HG03039 (cell line): Measurements from ENCODE around the gene OTOA.
A peak's percentile ranks its signal among the peaks of the same experiment; 100 is the strongest.
"Not testable (repeated sequence)": the region's sequence is repeated elsewhere in the genome, so short reads cannot be mapped to it uniquely, and the experiment has no call there.

Experiments used
- ATAC-seq: cut with Tn5 transposase; IDR thresholded peaks from one replicate; pipeline ENCODE4 v1.9.1; 2021; ENCODE audit warnings: mild to moderate bottlenecking, moderate library complexity; ENCODE audit not compliant: unreplicated experiment

The OTOA gene

GRCh38 chr16:21639493-21639892 lies 24.3 kb upstream of the OTOA start:
- ATAC-seq, result no peak

- no peak for ATAC-seq
Observed at GRCh38 chr16:21641916-21642315, 21.9 kb upstream of the OTOA start.

GRCh38 chr16:21642861-21643260 lies 20.9 kb upstream of the OTOA start:
- no peak for ATAC-seq

GRCh38 chr16:21643785-21644184 lies 20.0 kb upstream of the OTOA start:
- no peak for ATAC-seq

- ATAC-seq, result no peak
Observed at GRCh38 chr16:21644674-21645073, 19.1 kb upstream of the OTOA start.

GRCh38 chr16:21645261-21645721 lies 18.5 kb upstream of the OTOA start:
- no peak for ATAC-seq

DNA sequence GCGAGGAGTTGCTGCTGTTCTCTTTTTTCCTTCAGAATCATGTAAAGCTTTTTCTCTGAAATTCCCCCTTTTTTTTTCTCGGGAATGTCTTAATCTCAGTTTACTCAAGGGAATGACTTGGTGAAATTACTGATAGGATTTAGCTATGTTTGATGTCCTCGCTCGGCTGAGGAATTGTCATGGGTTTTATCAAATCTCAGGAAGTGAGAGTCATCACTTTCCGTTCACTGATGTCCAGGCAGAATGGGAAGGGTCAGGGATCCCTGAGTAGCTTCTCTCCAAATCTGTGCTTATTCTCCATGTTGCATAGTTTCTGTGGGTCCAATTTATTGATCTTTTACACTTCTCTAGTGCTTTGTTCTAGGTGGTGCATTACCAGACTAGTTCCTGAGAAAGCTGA lies 17.7 kb upstream of the OTOA start:
- ATAC-seq, result no peak

DNA sequence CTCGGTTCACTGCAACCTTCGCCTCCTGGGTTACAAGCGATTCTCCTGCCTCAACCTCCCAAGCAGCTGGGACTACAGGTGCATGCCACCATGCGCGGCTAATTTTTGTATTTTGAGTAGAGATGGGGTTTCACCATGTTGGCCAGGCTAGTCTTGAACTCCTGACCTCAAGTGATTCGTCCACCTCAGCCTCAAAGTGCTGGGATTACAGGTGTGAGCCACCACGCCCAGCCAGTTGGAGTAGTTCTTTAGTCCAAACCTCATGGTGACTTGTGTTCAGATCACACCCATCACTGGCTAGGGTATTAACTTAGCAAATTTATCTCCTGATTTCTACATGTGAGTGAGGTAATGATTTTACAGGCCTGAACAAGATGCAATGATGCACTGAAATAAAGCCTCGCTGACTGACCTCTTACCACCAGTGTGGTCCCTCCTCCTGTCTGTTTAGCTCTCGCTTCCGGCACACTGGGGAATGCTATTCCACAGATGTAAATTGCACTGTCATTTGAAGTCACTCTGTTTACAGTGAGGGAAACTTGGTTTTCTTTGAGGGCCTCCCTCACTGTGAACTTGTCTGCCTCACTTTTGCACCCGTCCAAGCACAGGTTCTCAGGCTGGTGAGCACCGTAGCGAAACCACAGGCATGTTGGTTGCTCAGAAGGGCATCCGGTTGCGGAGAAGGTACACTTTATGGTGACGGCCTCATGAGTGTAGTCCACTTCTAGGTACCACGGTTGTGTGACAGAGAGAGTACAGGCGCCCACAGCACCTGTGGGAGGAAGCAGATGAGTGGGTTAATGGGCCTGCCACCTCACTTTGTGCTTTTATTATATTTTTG lies 16.8 kb upstream of the OTOA start:
- peak; percentile 72 for ATAC-seq

- ATAC-seq, result no peak
Observed at GRCh38 chr16:21647562-21648164, 16.1 kb upstream of the OTOA start.

DNA sequence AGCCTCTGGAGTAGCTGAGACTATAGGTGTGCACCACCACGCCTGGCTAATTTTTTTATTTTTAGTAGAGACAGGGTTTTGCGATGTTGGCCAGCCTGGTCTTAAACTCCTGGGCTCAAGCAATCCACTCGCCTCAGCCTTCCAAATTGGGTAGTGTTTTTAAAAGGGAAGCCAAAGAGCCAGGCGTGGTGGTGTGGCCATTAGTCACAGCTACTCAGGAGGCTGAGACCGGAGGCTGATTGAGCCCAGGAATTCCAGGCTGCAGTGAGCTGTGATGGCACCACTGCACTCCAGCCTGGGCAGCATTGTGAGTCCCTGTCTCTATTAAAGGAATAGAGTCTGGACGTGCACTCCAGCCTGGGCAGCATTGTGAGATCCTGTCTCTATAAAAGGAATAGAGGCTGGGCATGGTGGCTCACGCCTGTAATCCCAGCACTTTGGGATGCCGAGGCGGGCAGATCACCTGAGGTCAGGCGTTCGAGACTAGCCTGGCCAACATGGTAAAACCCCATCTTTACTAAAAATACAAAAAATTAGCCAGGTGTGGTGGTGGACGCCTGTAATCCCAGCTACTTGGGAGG lies 13.9 kb upstream of the OTOA start:
- not testable (repeated sequence) for ATAC-seq

GRCh38 chr16:21650521-21650920 lies 13.2 kb upstream of the OTOA start:
- no peak for ATAC-seq

- ATAC-seq, result no peak
Observed at GRCh38 chr16:21651515-21651914, 12.3 kb upstream of the OTOA start.

DNA sequence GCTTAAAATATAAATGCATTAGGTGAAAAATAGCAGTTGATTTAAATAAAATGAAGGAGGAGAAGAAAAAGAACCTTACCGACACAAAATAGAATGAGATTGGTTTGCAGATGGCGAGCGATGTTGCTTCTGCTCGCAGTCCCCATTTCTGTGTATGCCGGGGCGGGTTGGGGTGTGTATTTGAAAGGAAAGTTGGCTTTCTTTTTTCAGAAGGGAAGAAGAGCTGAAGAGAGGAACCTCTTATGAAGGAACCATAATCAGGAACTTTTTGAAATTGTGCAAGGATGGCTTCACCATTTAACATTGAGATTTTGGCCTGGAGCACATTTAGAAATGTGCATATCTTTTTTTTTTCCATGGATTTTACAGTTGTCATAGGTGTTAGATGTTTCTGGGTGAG lies 11.3 kb upstream of the OTOA start, which contains the start of gene IGSF6:
TSS of gene IGSF6 (minus strand) at position 156 of the 400 bp plus-strand sequence. CDS start at position 146, 10 bp downstream.
- no peak for ATAC-seq

GRCh38 chr16:21653571-21653970 lies 10.2 kb upstream of the OTOA start:
- no peak for ATAC-seq

- ATAC-seq, result no peak
Observed at GRCh38 chr16:21654466-21654865, 9.3 kb upstream of the OTOA start.

- no peak for ATAC-seq
Observed at GRCh38 chr16:21654881-21655280, 8.9 kb upstream of the OTOA start.

DNA sequence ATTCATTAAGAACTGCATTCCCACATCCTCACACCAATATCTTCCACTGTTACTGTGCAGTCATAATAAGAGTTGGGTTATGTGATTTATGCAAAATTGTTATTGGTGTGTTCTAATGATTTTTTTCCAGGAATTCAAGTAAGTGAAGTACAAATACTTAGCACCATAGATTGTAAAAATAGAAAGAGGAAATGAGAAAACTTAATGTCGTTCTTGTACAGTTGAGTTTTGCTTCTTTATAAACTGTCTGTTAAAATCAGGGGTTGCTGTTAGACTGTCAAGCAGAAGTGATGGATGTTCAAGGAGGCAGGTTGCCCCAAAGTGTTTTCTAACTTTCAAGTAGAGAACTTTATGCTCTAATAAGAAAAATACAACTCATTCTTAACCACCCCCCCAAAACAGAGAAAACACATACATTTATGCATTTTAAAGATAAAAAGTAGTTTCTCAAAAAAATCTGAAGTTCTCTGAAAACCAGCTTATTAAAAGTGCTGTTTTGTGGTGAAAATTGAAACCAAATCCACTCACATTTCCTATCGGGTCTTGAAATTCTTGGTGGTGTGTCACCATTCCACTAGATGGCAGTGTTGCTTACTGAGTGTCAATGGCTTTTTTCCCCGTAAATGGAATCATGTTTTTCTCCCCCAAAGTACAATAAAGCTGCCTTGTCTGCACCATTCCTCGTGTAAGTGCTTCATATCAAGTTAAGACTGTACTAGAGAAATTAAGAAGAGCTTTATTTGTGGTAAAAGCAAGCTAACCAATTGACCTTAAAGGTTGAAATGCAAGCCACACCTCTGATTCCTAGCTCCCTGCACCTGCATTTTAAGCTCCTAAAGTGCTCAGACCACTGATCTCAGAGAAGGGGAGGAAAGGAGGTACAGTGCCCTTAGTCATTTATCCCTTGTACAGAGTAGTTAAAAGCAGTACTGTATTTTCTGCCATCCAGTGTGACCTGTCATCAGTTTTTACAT lies 6.7 kb upstream of the OTOA start:
- no peak for ATAC-seq

GRCh38 chr16:21659124-21659523 lies 4.6 kb upstream of the OTOA start:
- ATAC-seq, result no peak

- no peak for ATAC-seq
Observed at GRCh38 chr16:21664801-21665492, 1.2 kb downstream of the OTOA start.

DNA sequence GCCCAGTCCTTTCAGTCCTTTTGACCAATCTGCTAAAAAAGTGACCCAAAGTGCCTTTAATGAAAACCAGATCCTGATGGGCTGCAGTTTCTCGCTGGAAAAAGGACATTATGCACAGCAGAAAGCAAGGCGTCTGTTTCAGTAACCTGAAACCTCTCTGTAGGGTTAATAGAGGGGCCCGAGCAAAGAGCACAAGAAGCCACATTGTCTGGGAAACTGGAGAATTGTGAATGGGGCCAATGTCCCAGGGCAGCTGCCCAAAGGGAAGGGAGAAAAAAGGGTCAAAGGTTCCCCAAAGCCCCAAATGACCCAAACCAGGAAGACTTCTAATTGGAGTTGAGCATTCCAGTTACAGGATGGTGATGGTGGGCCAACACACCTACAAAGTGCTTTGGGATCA lies 3.0 kb downstream of the OTOA start:
- no peak for ATAC-seq
